Activated naive CD4-positive, alpha-beta T cell treated with anti-CD3 and anti-CD28 coated beads, Interleukin-2, amount 10 ng/mL, durations not matched to agents 7 days and 5 days (primary cell): ENCODE results near the gene KDM5C.
A peak's percentile ranks its signal among the peaks of the same experiment; 100 is the strongest.

Source experiments
- CTCF ChIA-PET: fragments of 350-600 bp; sonication (Branson Sonifier 250); formaldehyde crosslinking; loops from one replicate; lab custom pipeline; 2021; ENCODE audit warnings: antibody characterized with exemption; lab: Charles Lee
- DNase-seq: peaks from one replicate; pipeline ENCODE4 v3.0.0-alpha.2; 2020
- H3K27ac Mint-ChIP-seq: one replicate; pipeline ENCODE4 v1.8.0; 2021; ENCODE audit warnings: mild to moderate bottlenecking, moderate library complexity, mixed read lengths
- H3K27me3 Mint-ChIP-seq: one replicate; pipeline ENCODE4 v1.8.0; 2021; ENCODE audit warnings: mild to moderate bottlenecking, mixed read lengths
- H3K36me3 Mint-ChIP-seq: one replicate; pipeline ENCODE4 v1.8.0; 2021; ENCODE audit warnings: mixed read lengths
- H3K4me1 Mint-ChIP-seq: one replicate; pipeline ENCODE4 v1.8.0; 2021; ENCODE audit warnings: mixed read lengths
- H3K4me3 Mint-ChIP-seq: one replicate; pipeline ENCODE4 v1.8.0; 2021; ENCODE audit warnings: mild to moderate bottlenecking, moderate library complexity, mixed read lengths
- H3K9me3 Mint-ChIP-seq: one replicate; pipeline ENCODE4 v1.8.0; 2021; ENCODE audit warnings: mixed read lengths

The KDM5C gene

DNA sequence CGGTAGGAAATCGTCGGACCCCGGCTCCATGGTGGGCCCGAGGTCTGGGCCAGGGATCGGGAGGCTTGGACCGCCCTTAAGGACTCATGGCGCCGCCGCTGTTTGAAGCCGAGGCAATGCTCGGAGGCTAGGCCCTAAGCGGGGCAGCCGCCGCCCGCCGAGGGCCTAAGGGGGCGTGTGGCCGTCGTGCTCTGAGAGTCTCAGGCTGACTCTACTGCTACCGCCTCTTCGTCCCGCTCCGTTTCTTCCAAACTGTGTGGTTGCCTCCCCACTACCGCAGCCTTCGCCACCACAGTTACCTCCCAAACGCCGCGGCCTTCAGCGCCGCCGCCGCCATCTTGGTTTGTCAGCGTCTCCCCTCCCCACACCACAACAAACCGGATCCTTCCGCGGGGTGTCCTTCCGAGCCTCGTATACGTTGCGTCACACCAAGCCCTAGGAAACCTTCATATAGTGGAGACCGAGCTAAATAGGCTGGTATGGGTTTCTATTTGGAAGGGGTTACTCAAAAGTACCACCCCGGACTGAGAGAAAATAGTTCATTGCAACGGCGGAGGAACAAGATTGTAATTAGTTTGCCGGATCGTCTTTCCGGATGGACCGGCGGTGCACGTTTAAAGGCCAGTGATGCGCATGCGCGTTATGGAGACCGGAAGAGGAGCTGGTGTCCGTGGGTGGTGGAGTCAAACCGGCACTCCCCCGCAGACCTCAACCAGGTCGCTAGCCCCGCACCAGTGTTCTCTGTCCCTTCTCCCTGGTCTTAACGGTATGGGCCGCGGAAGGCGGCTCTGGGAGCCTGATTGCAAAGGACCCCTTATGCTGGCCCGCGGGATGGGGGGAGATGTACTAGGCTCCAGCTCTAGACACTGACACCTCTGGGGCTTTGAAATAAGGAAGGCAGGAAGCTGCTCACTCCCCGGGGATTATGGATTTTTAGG is at the start of gene KDM5C:
Gene KDM5C, minus strand, starts transcription at position 348 of the 938 bp plus-strand sequence. Its CDS starts 318 bp downstream, at position 30.
- H3K4me1 Mint-ChIP-seq, result peaks cover 48% of the 10 kb centered on the region
- peaks cover 5% of the 10 kb centered on the region for H3K27me3 Mint-ChIP-seq
- H3K36me3 Mint-ChIP-seq, result peaks cover 14% of the 10 kb centered on the region
- peak within 1 kb of the TSS; percentile 97 for H3K4me3 Mint-ChIP-seq
- DNase-seq, result peak; percentile 90
- CTCF ChIA-PET, result no interaction called here
- peak within 1 kb of the TSS; percentile 98 for H3K27ac Mint-ChIP-seq
- H3K9me3 Mint-ChIP-seq, result no peaks in the 10 kb centered on the region

DNA sequence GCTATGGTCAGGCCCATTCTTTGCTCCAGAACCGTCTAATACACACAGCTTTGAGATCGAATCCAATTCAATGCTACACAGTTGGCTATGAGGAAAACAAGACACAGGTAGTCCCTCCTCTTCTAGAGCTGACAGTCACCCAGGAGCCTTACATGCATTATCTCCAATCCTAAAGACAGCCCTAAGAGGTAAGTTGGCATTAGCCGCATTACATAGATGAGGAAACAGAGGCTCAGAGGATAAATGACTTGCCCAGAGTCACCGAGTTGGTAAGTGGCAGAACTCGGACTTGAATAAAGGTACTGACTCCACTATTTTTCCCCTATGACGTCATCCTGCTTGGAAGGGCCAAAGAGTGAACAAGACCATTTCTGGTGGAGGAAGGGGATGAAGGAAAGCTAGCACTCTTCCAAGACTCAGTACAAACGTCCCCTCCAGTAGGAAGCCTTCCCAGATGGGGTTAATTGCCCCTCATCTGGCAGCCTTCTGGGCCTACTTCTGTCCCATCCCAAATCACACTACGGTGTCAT is 47.9 kb upstream of the KDM5C start:
- CTCF ChIA-PET, result interaction anchor here (0.8 to 1.7 kb wide), 3 partner anchors 10 to 209 kb away, joined by 3 read pairs; no protein-coding TSS in a partner anchor
- Mint-ChIP-seq H3K9me3 (no peaks in the 10 kb centered on the region), H3K27ac (no peak overlapping the region), H3K4me1 (no peaks in the 10 kb centered on the region), H3K27me3 (no peaks in the 10 kb centered on the region), H3K4me3 (no peak overlapping the region), H3K36me3 (no peaks in the 10 kb centered on the region)
- no peak for DNase-seq

DNA sequence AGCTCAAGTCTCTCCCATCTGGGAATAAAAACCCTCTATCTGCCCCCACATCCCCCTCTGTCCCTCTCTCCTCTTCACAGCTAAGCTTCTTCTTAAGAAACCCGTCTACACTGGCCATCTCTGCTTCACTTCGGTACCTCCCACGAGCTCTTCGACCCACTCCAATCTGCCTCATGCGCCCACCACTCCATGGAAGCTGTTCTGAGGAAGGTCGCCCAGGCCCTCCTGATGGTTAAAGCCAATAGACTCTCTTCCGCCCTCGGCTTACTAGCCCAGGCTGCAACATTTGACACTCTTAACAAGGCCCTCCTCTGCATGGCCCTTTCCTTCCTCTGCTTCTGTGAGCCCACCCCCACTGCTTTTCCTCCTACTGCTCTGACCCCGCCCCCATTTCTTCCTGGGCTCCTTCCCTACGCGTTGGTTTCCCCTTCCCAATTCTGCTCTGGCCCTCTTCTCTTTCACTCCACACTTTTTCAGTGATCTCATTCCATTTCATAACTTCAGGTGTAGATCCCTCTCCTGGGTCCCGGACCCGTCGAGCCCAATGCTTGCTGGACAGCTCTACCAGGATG is 44.6 kb upstream of the KDM5C start:
- Mint-ChIP-seq H3K9me3 (no peaks in the 10 kb centered on the region), H3K4me1 (no peaks in the 10 kb centered on the region), H3K27me3 (peaks cover 9% of the 10 kb centered on the region), H3K4me3 (no peak overlapping the region), H3K36me3 (no peaks in the 10 kb centered on the region), H3K27ac (no peak overlapping the region)
- DNase-seq, result no peak
- CTCF ChIA-PET, result no interaction called here

- no peak for DNase-seq
- Mint-ChIP-seq H3K36me3 (no peaks in the 10 kb centered on the region), H3K27ac (no peak overlapping the region), H3K4me3 (no peak overlapping the region), H3K27me3 (peaks cover 17% of the 10 kb centered on the region), H3K9me3 (no peaks in the 10 kb centered on the region), H3K4me1 (peaks cover 8% of the 10 kb centered on the region)
- CTCF ChIA-PET, result no interaction called here
Observed at GRCh38 chrX:53268173-53268572, 43.2 kb upstream of the KDM5C start.

GRCh38 chrX:53266914-53267313 is 41.9 kb upstream of the KDM5C start:
- no peak for DNase-seq
- H3K4me1 Mint-ChIP-seq, result peaks cover 19% of the 10 kb centered on the region
- no peaks in the 10 kb centered on the region for H3K9me3 Mint-ChIP-seq
- H3K4me3 Mint-ChIP-seq, result no peak overlapping the region
- H3K36me3 Mint-ChIP-seq, result no peaks in the 10 kb centered on the region
- peaks cover 28% of the 10 kb centered on the region for H3K27me3 Mint-ChIP-seq
- CTCF ChIA-PET, result no interaction called here
- H3K27ac Mint-ChIP-seq, result no peak overlapping the region

GRCh38 chrX:53265771-53266574 is 41.0 kb upstream of the KDM5C start:
- Mint-ChIP-seq H3K9me3 (no peaks in the 10 kb centered on the region), H3K27ac (no peak overlapping the region), H3K36me3 (no peaks in the 10 kb centered on the region), H3K27me3 (peaks cover 31% of the 10 kb centered on the region), H3K4me3 (no peak overlapping the region), H3K4me1 (peaks cover 26% of the 10 kb centered on the region)
- CTCF ChIA-PET, result no interaction called here
- no peak for DNase-seq

- no peaks in the 10 kb centered on the region for H3K36me3 Mint-ChIP-seq
- no peak overlapping the region for H3K27ac Mint-ChIP-seq
- CTCF ChIA-PET, result no interaction called here
- H3K9me3 Mint-ChIP-seq, result no peaks in the 10 kb centered on the region
- H3K27me3 Mint-ChIP-seq, result peaks cover 42% of the 10 kb centered on the region
- H3K4me3 Mint-ChIP-seq, result no peak overlapping the region
- DNase-seq, result no peak
- H3K4me1 Mint-ChIP-seq, result peaks cover 26% of the 10 kb centered on the region
Observed at GRCh38 chrX:53263597-53264094, 38.6 kb upstream of the KDM5C start.

GRCh38 chrX:53262918-53263394 is 37.9 kb upstream of the KDM5C start:
- DNase-seq, result no peak
- no peak overlapping the region for H3K4me3 Mint-ChIP-seq
- H3K36me3 Mint-ChIP-seq, result no peaks in the 10 kb centered on the region
- H3K4me1 Mint-ChIP-seq, result peaks cover 26% of the 10 kb centered on the region
- CTCF ChIA-PET, result interaction anchor here (0.6 kb wide), 1 partner anchor 14 kb away, joined by 3 read pairs; no protein-coding TSS in a partner anchor
- peaks cover 42% of the 10 kb centered on the region for H3K27me3 Mint-ChIP-seq
- no peak overlapping the region for H3K27ac Mint-ChIP-seq
- H3K9me3 Mint-ChIP-seq, result no peaks in the 10 kb centered on the region

GRCh38 chrX:53262189-53262917 is 37.3 kb upstream of the KDM5C start:
- Mint-ChIP-seq H3K9me3 (no peaks in the 10 kb centered on the region), H3K27me3 (peaks cover 42% of the 10 kb centered on the region), H3K36me3 (no peaks in the 10 kb centered on the region), H3K4me3 (no peak overlapping the region), H3K27ac (no peak overlapping the region), H3K4me1 (peaks cover 26% of the 10 kb centered on the region)
- no peak for DNase-seq
- CTCF ChIA-PET, result interaction anchor here (0.6 kb wide), 1 partner anchor 14 kb away, joined by 3 read pairs; no protein-coding TSS in a partner anchor

DNA sequence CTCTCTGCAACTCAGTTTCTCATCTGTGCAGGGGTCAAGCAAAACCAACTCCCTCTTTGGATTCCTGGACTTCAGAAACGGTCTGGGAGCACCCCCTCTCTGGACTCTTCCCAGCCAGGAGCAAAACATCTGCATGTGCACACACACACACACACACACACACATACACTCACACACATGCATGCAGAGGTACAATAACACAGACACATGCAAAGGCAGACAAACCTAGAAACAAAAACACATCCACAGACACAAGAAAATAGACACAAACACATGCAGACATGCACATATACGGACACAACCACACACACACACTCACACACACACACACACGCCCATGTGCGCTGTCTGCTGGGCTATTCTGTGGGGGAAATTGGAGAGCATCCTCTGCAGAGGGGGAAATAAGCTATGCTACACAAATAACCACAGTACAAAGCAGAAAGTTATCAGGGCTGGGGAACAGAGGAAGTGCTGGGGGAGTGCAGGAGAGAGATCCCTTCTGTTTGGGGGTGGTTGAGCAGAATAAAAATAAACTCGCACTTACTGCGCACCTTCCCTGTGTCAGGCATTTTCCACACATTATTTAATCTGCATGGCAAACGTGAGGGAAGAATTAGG is 36.5 kb upstream of the KDM5C start:
- peak; percentile 32 for DNase-seq
- Mint-ChIP-seq H3K27ac (no peak overlapping the region), H3K27me3 (peaks cover 42% of the 10 kb centered on the region), H3K4me3 (no peak overlapping the region), H3K4me1 (peaks cover 26% of the 10 kb centered on the region), H3K9me3 (no peaks in the 10 kb centered on the region), H3K36me3 (no peaks in the 10 kb centered on the region)
- CTCF ChIA-PET, result no interaction called here

- no peak overlapping the region for H3K27ac Mint-ChIP-seq
Observed at GRCh38 chrX:53260836-53261235, 35.8 kb upstream of the KDM5C start.

DNA sequence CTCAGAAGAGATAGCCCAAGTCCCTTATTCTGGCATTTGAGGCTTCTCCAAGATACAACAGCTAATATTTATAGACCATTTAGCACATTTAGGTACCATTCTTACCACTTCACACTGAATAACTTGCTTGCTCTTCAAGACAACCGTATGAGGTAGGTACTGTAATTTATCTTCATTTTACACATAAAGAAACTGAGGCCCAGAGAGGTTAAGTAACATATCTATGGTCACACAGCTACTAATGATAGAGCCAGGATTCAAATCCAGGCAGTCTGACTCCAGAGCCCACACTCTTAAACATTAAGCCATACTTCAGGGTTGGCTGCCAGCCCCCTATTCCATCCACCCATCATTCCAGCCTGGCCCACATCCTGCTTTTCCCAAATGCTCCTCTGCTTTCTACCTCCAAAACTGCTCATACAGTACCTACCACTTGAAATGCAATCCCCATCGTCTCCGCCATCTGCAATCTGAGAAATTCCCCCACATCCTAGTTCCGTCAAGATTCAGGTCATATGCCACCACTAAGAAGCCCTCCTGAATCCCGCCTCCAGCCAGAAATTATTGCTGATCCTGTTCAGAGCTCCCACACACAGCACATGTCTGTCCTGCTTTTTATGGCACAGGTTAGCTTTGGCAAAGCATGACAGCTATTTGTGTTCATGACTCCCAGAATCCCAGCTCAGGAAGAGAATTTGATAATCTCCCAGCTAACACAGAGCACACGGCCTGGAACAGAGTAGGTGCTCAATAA is 32.8 kb upstream of the KDM5C start:
- peaks cover 22% of the 10 kb centered on the region for H3K27me3 Mint-ChIP-seq
- CTCF ChIA-PET, result interaction anchor here (1.3 kb wide), 1 partner anchor 19 kb away, joined by 3 read pairs; no protein-coding TSS in a partner anchor
- no peaks in the 10 kb centered on the region for H3K9me3 Mint-ChIP-seq

More at GRCh38 chrX:53260836-53261235, 35.8 kb upstream of the KDM5C start:
- Mint-ChIP-seq H3K9me3 (no peaks in the 10 kb centered on the region), H3K4me1 (peaks cover 26% of the 10 kb centered on the region), H3K4me3 (no peak overlapping the region), H3K27me3 (peaks cover 42% of the 10 kb centered on the region), H3K36me3 (no peaks in the 10 kb centered on the region)
- DNase-seq, result no peak
- CTCF ChIA-PET, result no interaction called here

More for the DNA sequence above, 32.8 kb upstream of the KDM5C start:
- Mint-ChIP-seq H3K4me3 (no peak overlapping the region), H3K4me1 (peaks cover 14% of the 10 kb centered on the region), H3K36me3 (no peaks in the 10 kb centered on the region), H3K27ac (no peak overlapping the region)
- DNase-seq, result no peak
